ENCODE data around the gene JPH2.

DNA sequence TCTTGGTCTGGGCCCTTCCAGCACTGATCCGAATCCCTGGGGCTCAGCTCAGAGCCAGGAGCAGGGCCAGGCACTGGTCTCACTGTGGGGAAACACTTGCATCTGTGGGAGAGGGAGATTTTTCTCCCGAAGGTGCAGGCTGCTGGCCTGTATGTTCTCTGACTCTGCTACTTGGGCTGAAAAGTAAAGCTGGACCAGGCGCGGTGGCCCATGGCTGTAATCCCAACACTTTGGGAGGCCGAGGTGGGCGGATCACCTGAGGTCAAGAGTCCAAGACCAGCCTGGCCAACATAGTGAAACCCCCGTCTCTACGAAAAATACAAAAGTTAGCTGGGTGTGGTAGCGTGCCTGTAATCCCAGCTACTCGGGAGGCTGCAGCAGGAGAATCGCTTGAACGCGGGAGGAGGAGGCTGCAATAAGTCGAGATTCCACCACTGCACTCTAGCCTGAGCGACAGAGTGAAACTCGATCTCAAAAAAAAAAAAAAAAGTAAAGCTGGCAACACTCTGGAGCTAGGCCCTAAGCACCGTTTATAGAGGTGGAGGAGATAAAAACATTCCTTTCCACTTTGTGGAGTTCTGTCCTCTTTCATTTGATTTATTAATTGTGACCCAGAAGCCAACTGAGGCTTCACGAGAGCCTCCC lies 41.7 kb downstream of the JPH2 start:
- TF ChIP-seq, protein P1, sequence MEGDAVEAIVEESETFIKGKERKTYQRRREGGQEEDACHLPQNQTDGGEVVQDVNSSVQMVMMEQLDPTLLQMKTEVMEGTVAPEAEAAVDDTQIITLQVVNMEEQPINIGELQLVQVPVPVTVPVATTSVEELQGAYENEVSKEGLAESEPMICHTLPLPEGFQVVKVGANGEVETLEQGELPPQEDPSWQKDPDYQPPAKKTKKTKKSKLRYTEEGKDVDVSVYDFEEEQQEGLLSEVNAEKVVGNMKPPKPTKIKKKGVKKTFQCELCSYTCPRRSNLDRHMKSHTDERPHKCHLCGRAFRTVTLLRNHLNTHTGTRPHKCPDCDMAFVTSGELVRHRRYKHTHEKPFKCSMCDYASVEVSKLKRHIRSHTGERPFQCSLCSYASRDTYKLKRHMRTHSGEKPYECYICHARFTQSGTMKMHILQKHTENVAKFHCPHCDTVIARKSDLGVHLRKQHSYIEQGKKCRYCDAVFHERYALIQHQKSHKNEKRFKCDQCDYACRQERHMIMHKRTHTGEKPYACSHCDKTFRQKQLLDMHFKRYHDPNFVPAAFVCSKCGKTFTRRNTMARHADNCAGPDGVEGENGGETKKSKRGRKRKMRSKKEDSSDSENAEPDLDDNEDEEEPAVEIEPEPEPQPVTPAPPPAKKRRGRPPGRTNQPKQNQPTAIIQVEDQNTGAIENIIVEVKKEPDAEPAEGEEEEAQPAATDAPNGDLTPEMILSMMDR (IDR thresholded peaks at IDR 0.05): no peak
- TF ChIP-seq POLR2AphosphoS5 (IDR thresholded peaks at IDR 0.05) (no peak), POLR2A (IDR thresholded peaks at IDR 0.05) (no peak)
